ENCODE measurements around the gene CELA3A. TPM values are rescaled to one million over a fixed set of nuclear protein-coding genes. Genes with fewer than 3 reads are reported as not detected.

CELA3A gene
- polyA plus RNA-seq, 10 donors: 0.21 to 0.57 (median 0.35) TPM; not detected in 5

DNA sequence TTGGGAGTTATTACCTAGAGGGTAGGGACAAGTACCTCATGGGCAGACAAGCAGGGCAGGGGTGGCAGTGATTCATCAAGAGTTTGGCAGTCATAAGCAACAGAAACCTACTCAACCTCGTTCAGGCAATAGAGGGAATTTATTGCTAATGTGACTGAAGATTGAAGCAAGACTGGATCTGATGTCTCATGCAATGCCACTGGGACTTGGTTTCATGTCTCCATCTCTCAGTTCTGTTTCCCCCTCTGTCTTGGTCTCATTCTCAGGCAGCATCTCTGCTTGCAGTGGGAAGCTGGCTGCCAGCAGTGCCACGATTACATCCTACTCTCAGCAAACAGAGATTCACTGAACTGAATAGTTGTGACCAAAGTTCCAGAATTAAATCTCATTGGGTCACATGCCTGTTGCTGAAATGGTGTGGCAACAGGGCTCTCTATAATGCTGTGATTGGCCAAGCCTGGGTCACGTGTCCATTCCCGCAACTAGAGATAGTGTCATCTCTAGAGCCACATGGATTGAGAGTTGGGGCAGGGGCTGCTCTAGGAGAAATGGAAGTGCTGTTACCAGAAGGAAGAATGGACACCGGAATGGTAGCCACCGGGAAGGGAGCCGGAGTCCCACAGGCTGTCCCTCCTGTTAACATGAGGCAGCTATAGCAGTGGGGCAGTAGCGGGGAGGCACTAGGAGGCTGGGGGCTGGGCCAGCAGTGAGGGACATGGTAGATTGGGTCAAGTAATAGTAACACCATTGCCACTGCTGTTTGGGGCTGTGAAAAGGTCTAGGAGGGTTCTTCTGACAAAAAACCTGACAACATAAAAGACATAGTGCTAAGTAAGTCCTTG is 47.1 kb downstream of the CELA3A start:
- DNase-seq: no peak

DNA sequence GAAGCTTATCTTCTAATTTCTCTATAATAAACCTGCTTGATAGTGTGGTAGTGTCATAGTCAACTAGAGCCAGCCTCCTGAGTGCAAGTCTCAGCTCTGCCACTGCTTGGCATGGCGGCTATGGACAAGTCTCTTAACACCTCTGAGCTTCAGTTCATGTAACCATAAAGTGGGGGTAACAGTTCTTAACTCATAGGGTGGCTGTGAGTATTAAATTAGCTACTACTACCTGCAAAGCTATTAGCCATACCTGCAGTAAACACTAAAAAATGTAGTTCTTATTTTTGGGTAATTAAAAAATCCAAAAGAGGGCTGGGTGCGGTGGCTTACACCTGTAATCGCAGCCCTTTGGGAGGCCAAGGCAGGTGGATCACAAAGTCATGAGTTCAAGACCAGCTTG is 48.9 kb downstream of the CELA3A start:
- DNase-seq: no peak

DNA sequence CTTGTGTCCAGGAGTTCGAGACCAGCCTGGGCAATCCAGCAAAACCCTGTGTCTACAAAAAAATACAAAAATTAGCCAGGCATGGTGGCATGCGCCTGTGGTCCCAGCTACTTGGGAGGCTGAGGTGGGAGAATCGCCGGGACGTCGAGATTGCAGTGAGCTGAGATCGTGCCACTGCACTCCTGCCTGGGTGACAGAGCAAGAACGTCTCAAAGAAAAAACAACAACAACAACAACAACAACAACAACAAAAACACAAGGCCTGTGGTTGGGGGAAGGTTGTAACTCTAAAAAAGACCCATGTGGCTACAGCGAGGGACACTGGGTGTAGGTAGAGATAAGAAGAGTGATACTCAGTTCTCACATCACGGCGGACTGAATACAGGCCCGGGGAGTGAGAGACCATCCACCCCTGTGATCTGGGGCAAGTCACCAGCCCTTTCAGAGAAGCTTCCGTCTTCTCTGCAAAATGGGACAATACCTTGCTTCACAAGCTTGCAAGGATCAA is 50.2 kb downstream of the CELA3A start:
- DNase-seq: no peak

- DNase-seq: peak; percentile 96 to 98 (median 96)
These were observed 50.9 kb downstream of the CELA3A start, which contains the start of gene CDC42 for GRCh38 chr1:22052115-22053016. TSS of gene CDC42 (plus strand) at chr1:22052709. CDS start at chr1:22078479, 25,770 bp downstream.

DNA sequence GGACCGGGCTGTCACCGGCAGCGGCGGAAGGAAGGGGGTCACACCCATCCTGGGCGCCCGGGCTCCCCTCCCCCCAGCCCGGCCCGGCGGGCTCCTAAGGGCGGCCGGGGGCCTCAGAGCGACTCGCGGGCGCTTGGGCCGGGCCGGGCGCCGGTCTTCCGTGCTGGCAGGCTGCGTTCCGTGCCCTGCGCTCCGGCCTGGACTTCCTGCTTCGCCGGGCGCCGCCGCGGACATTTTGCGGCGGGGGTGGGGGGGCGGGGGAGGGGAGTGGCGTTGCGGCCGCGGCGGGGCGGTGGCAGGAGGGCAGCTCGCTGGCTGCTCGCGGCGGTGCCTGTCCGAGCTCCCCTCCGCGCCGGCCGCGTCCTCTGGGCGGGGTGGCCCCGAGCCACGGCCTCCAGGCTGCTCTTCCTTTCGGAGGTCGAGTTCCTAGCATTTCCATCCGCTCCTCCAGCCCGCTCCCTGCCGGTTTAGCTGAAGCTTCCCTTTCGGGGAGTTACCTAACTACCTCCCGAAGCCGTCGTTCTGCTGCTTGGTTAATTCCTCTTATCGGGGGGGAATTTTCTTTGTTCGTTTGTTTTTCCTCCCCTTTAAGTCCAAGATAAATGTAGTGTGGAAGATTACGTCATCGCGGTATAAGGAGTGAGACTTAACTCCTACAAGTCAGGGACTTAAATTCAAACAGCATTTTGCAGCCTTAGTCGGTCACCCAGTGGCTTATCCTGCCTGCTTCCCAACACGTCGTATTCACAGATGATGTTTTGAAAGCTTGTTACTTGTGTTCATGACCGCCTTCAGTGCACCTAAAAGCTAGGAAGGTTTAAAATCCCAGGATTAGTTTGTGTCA is 51.8 kb downstream of the CELA3A start:
- peak; percentile 53 to 88 (median 66) for DNase-seq

- no peak for DNase-seq
These were observed 52.7 kb downstream of the CELA3A start for GRCh38 chr1:22053861-22054770.

- no peak for DNase-seq
These were observed 54.0 kb downstream of the CELA3A start for GRCh38 chr1:22055463-22055862.

DNA sequence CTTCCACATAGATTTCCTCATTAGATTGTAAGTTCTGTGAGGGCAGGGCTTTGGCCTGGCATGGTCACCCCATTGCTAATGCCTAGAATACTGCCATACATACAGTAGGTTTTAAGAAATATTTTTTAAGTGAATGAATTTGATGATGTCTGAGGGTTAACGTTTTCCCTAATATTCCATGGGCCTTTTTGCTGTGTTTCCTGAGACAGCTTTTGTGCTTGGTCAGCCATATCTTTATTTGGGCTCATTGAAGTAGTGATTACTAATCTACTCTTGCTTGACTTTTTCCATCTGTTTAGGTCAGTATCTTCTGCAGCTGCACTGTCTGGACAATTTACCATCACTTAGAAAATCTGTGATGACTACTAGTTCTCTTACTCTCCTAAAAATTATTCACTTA is 54.6 kb downstream of the CELA3A start:
- no peak for DNase-seq

GRCh38 chr1:22056936-22057335 is 55.5 kb downstream of the CELA3A start:
- no peak for DNase-seq

DNA sequence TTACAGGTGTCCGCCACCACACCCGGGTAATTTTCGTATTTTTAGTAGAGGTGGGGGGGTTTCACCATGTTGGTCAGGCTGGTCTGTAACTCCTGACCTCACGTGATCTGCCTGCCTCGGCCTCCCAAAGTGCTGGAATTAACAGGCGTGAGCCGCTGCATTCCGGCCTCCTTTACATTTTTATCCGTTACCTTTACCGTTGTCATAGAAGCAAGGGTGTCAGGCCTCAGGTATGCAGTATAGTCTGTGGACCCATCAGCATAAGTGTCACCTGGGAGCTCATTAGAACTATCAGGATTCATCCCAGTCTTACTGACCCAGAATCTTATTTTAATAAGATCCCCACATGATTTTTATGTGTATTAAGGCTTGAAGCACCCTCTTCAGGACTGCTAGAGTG is 56.4 kb downstream of the CELA3A start:
- DNase-seq: no peak

Other genes with a start within 250 kb of the CELA3A start
- 10 to 100 TPM; 36.8 to 68.1 (median 49.8) TPM for gene USP48, start 218.5 kb upstream of the CELA3A start, polyA plus RNA-seq (ENCODE audit: insufficient read length in 10 of 10)
- gene LDLRAD2, start 189.4 kb upstream of the CELA3A start, polyA plus RNA-seq (ENCODE audit: insufficient read length in 10 of 10): 1 to 10 TPM; 3.7 to 8.9 (median 6.3) TPM
- 100 to 1,000 TPM; 190 to 364 (median 273) TPM for gene HSPG2, start 64.3 kb upstream of the CELA3A start, polyA plus RNA-seq (ENCODE audit: insufficient read length in 10 of 10)
- gene CELA3B, start 24.6 kb upstream of the CELA3A start, polyA plus RNA-seq (ENCODE audit: insufficient read length in 10 of 10): under 1 TPM in 1 of 10 donors, not detected in 9; 0.99 TPM
- 100 to 1,000 TPM; 216 to 288 (median 243) TPM for gene CDC42, start 51.1 kb downstream of the CELA3A start, polyA plus RNA-seq (ENCODE audit: insufficient read length in 10 of 10)
- 1 to 10 TPM; 2.0 to 5.9 (median 3.2) TPM for gene WNT4, start 141.4 kb downstream of the CELA3A start, polyA plus RNA-seq (ENCODE audit: insufficient read length in 10 of 10)

Measured in muscle of back (tissue), 11 donors.